Chondrocyte (in vitro differentiated cells): ENCODE results near the gene TRIM22. TPM values are rescaled to one million over a fixed set of nuclear protein-coding genes. Genes with fewer than 3 reads are reported as not detected.
"Not testable (repeated sequence)": the region's sequence is repeated elsewhere in the genome, so short reads cannot be mapped to it uniquely, and the experiment has no call there.

Source experiments
- DNase-seq: peaks from one replicate; pipeline ENCODE4 v3.0.0; 2021; ENCODE audit warnings: mixed read lengths, low spot score
- H3K27ac Mint-ChIP-seq: one replicate; pipeline ENCODE4 v1.8.0; 2021; ENCODE audit warnings: mild to moderate bottlenecking, moderate library complexity, mixed read lengths; ENCODE audit not compliant: unreplicated experiment
- H3K27me3 Mint-ChIP-seq: 2 replicates; pipeline ENCODE4 v1.8.0; 2021; ENCODE audit warnings: low read depth, mixed read lengths
- H3K36me3 Mint-ChIP-seq: 2 replicates; pipeline ENCODE4 v1.8.0; 2021; ENCODE audit warnings: low read depth, mixed read lengths
- H3K4me1 Mint-ChIP-seq: 2 replicates; pipeline ENCODE4 v1.8.0; 2021; ENCODE audit warnings: low read depth, mild to moderate bottlenecking, mixed read lengths
- H3K4me3 Mint-ChIP-seq: one replicate; pipeline ENCODE4 v1.8.0; 2021; ENCODE audit warnings: mild to moderate bottlenecking, moderate library complexity, mixed read lengths; ENCODE audit not compliant: unreplicated experiment
- H3K9me3 Mint-ChIP-seq: 2 replicates; pipeline ENCODE4 v1.8.0; 2021; ENCODE audit warnings: low read depth, mixed read lengths
- CTCF ChIP-seq: fragments of 200-600 bp; sonication (generic); IDR thresholded peaks from 2 replicates; pipeline ENCODE4 v1.5.0; 2021; ENCODE audit warnings: antibody characterized with exemption, mild to moderate bottlenecking, moderate library complexity
- total RNA-seq: library from RNA; stranded (reverse); gene quantifications from 3 replicates; pipeline ENCODE4 v1.2.1, GENCODE V29; 2021

TRIM22 gene
- total RNA-seq, 1 donor from 2014 or later = 94.7 TPM

GRCh38 chr11:5713695-5714094, 24.1 kb downstream of the TRIM22 start:
- H3K27me3 Mint-ChIP-seq = no peaks in the 10 kb centered on the region
- DNase-seq = no peak
- H3K4me3 Mint-ChIP-seq = no peak overlapping the region
- H3K36me3 Mint-ChIP-seq = peaks cover 18% of the 10 kb centered on the region
- TF ChIP-seq CTCF = no peak
- H3K27ac Mint-ChIP-seq = no peak overlapping the region
- no peaks in the 10 kb centered on the region for H3K4me1 Mint-ChIP-seq
- peaks cover 10% of the 10 kb centered on the region for H3K9me3 Mint-ChIP-seq

- Mint-ChIP-seq H3K9me3 (peaks cover 20% of the 10 kb centered on the region), H3K4me1 (peaks cover 13% of the 10 kb centered on the region)
- not testable (repeated sequence) for H3K36me3 Mint-ChIP-seq, H3K27ac Mint-ChIP-seq, H3K27me3 Mint-ChIP-seq, DNase-seq, H3K4me3 Mint-ChIP-seq
These were observed 26.9 kb downstream of the TRIM22 start for GRCh38 chr11:5716518-5716917.

GRCh38 chr11:5719703-5720495, 30.3 kb downstream of the TRIM22 start:
- Mint-ChIP-seq H3K36me3 (peaks cover 5% of the 10 kb centered on the region), H3K27me3 (peaks cover 8% of the 10 kb centered on the region), H3K4me3 (no peak overlapping the region), H3K4me1 (peaks cover 13% of the 10 kb centered on the region), H3K9me3 (peaks cover 17% of the 10 kb centered on the region), H3K27ac (peak overlapping the region; percentile 18)
- DNase-seq = no peak
- no peak for TF ChIP-seq CTCF

- Mint-ChIP-seq H3K27me3 (peaks cover 20% of the 10 kb centered on the region), H3K4me1 (peaks cover 13% of the 10 kb centered on the region), H3K4me3 (no peak overlapping the region), H3K27ac (no peak overlapping the region), H3K36me3 (no peaks in the 10 kb centered on the region), H3K9me3 (peaks cover 14% of the 10 kb centered on the region)
- DNase-seq = no peak
- no peak for TF ChIP-seq CTCF
These were observed 33.0 kb downstream of the TRIM22 start for GRCh38 chr11:5722622-5723021.

- no peak overlapping the region for H3K4me3 Mint-ChIP-seq
- peaks cover 39% of the 10 kb centered on the region for H3K27me3 Mint-ChIP-seq
- H3K9me3 Mint-ChIP-seq = no peaks in the 10 kb centered on the region
- TF ChIP-seq CTCF = no peak
- H3K36me3 Mint-ChIP-seq = no peaks in the 10 kb centered on the region
- no peak overlapping the region for H3K27ac Mint-ChIP-seq
- DNase-seq = no peak
- no peaks in the 10 kb centered on the region for H3K4me1 Mint-ChIP-seq
These were observed 36.8 kb downstream of the TRIM22 start for GRCh38 chr11:5726351-5726750.

- Mint-ChIP-seq H3K36me3 (no peaks in the 10 kb centered on the region), H3K4me1 (no peaks in the 10 kb centered on the region), H3K27me3 (peaks cover 37% of the 10 kb centered on the region), H3K4me3 (no peak overlapping the region), H3K27ac (no peak overlapping the region), H3K9me3 (no peaks in the 10 kb centered on the region)
- TF ChIP-seq CTCF = no peak
- no peak for DNase-seq
These were observed 38.1 kb downstream of the TRIM22 start for GRCh38 chr11:5727691-5728090.
